OCI-LY3 (cell line): ENCODE results near the gene ATG2A.

ENCODE experiments used
- EZH2phosphoT487 ChIP-seq: fragments of 200-600 bp; shearing (Covaris generic); IDR thresholded peaks from 2 replicates; pipeline ENCODE4 v1.6.1; 2018; ENCODE audit warnings: antibody characterized with exemption, mixed run types, low read depth
- TF ChIP-seq, protein P1 (sequence below): fragments of 200-600, 300-600 bp; sonication (generic); IDR thresholded peaks from 2 replicates; pipeline ENCODE4 v1.5.1; 2014; ENCODE audit warnings: antibody characterized with exemption, low read length, low read depth

DNA sequence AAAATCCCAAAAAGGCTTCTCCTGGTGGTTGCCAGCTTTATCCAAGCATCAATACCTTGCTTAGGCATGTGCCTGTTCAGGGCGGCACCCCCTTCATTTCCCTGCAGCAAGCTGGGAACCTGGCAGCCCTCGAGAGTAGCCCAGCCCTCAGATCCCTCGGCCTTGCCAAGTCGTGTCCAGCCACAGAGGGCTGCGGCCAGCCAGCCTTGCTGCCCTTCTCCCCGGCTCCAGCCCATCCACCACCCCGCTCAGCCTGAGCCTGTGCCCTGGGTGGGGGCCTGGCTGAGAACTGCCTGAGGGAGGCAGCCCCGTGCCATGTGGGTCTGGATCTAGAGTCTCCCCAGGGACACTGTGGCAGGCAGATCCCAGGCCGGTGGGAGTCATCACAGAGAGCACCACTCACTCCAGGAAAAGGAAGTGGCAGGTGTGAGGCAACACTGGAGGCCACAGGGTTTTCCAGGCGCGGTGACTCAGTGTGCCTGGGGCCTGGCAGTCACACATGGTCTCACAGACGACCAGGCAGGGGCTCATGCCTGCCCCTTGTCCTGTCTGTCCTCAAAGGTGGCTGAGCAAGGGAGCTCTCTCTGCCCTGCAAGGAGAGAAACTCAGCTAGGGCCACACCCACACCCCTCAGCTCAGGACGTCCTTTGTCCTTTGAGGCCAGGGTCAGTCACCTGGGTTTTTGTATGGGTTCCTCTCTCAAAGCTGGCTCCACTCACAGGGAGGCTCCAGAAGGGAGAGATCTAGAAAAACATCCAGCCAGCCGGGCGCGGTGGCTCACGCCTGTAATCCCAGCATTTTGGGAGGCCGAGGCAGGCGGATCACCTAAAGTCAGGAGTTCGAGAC is 60.4 kb downstream of the ATG2A start:
- TF ChIP-seq, protein P1, sequence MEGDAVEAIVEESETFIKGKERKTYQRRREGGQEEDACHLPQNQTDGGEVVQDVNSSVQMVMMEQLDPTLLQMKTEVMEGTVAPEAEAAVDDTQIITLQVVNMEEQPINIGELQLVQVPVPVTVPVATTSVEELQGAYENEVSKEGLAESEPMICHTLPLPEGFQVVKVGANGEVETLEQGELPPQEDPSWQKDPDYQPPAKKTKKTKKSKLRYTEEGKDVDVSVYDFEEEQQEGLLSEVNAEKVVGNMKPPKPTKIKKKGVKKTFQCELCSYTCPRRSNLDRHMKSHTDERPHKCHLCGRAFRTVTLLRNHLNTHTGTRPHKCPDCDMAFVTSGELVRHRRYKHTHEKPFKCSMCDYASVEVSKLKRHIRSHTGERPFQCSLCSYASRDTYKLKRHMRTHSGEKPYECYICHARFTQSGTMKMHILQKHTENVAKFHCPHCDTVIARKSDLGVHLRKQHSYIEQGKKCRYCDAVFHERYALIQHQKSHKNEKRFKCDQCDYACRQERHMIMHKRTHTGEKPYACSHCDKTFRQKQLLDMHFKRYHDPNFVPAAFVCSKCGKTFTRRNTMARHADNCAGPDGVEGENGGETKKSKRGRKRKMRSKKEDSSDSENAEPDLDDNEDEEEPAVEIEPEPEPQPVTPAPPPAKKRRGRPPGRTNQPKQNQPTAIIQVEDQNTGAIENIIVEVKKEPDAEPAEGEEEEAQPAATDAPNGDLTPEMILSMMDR = no peak
- no peak for TF ChIP-seq EZH2phosphoT487
